HG02588 (cell line): ENCODE measurements around the gene ZNF483.
"Not testable (repeated sequence)": the region's sequence is repeated elsewhere in the genome, so short reads cannot be mapped to it uniquely, and the experiment has no call there.

Experiments
- ATAC-seq: cut with Tn5 transposase; IDR thresholded peaks from one replicate; pipeline ENCODE4 v1.9.1; 2021; ENCODE audit warnings: mild to moderate bottlenecking, moderate library complexity; ENCODE audit not compliant: unreplicated experiment

The ZNF483 gene

DNA sequence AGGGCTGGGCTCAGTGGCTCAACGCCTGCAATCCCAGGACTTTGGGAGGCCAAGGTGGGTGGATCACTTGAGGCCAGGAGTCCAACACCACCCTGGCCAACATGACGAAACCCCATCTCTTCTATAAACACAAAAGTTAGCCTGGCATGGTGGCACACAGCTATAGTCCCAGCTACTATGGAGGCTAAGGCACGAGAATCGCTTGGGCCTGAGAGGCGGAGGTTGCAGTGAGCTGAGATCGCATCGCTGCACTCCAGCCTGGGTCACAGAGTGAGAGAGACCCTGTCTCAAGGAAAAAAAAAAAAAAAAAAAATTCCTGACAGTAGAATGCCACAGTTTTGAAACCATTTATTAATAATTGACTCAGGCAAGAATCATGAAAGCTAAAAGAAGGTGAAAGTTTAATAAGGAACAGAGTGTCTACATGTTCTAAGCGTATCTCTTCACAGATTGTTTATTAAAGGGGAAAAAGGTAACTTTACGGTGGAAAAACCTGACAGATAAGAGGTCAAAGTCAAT lies 80.1 kb downstream of the ZNF483 start:
- ATAC-seq = no peak

DNA sequence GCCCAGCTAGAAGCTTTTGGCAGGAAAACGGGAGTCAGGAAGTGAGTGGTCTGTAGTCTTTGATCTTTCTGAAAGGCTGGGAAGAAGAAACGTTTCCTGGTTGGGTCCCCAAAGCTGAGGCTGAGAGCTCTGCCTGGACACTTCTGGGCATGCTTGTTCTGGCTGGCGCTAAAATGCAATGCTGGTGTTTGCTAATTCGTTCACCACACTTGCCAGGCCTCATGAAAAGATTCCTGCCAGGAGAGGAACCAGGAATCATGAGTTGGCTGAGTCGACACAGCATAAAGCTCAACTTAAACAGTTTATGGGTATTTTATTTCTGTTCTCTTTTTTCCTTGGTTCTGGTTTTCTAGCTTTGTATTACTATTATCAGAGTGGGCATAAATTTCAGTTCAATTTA lies 85.2 kb downstream of the ZNF483 start:
- no peak for ATAC-seq

DNA sequence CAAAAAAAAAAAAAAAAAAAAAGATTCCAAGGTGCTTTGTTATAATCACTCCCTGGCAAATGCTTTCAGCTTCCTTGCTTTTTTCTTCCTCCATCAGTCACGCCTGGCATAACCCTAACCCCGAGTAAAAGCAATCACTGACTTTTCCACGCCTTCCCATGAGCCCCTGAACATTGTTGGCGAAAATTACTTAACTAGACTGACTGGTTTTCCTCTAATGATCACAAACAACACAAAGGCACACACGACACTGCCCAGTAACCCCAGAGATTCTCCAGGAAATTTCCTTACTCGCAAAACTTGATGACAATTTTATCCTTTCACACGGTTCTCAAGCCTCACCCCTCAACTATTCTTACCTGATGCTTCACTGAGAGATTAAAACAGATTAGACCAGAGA lies 85.9 kb downstream of the ZNF483 start:
- no peak for ATAC-seq

DNA sequence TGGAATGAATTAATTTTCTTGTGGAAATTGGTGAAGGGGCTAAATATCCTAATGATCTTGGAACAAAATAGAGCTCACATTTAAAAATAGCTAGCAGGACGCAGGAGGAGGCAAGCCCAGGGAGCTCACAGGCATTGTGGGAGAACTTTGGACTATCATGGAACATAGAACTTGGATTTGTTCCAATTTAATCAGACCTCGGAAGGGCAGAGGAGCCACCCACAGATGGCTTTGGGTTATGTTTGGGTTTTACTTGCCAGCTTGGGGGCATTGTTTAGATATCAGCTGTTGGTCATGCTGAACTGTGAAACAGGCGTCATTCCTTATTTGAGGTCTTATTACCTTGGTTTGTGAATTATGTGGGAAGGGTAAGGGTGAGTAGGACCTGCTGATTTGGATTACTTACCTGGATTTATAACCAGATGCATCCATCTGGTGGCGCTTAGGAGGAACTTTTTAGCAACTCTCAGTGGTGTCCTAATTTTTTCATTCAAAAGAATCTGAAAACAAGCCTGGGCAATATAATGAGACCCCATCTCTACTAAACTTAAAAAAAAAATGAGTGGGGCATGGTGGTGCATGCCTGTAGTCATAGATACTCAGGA lies 88.6 kb downstream of the ZNF483 start:
- no peak for ATAC-seq

DNA sequence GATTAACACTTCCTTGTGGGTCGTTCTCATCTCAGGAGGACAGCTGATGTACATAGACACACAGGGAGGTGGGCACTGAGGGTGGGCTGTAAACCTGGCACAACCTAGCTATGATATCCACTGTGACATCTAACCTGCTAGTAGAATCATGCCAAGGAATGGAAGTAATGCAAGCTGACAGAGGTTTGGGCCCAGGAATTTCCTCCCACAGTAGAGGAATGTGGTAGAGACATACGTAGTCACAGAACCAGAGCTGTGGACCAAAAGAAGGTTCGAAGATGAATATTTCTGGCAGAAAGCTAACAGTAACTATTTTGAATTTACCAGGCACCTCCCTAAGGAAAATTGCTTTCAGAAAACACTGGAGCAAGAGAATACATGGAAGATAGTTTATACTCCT lies 90.9 kb downstream of the ZNF483 start:
- no peak for ATAC-seq

DNA sequence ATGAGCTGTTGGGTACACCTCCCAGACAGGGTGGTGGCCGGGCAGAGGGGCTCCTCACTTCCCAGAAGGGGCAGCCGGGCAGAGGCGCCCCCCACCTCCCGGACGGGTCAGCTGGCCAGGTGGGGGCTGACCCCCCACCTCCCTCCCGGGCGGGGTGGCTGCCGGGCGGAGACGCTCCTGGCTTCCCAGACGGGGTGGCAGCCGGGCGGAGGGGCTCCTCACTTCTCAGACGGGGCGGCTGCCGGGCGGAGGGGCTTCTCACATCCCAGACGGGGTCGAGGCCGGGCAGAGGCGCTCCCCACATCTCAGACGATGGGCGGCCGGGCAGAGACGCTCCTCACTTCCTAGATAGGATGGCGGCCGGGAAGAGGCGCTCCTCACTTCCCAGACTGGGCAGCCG lies 92.4 kb downstream of the ZNF483 start:
- ATAC-seq = not testable (repeated sequence)

DNA sequence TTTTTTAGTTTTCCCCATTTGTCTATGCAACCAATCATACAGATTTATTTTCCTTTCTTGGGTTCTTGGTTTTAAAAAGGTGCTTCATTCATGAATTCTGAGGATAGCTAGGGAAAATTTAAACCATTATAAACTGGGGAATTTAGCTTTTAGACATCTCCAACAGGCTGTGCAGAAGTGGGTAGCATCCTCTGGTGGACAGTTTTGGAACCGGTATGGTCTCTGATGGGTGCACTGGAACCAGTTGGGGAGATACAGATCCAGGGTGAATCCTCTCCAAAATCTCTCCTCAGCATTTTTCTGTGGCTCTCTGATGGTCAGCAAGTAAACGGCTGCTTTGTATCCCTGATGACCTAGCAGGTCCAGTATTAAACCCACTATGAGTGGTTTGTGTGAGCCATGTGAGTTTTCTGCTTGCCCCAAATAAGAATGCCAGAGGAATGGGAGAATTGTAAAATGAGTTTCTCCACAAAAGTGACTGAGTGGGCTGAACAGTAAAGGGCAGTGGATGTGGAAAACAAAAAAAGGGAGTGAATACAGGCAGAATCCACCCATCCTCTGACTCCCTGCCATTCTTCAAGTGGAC lies 97.0 kb downstream of the ZNF483 start:
- ATAC-seq = no peak

DNA sequence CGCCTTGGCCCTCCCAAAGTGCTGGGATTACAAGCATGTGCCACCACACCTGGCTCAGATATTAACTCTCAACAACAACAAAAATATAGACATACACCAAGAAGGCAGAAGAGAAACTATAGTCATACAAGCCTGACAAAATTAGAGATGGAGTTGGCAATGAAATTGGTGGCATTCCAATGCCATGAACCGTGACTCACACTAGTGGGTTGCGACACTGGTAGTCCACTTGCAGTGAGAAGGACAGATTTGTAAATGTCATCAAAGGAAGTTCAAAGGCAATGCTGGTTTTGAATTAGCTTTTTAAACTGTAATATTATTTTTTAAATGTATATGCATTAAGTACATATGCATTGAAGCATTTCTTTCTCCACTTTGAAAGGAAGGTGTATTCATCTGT lies 97.6 kb downstream of the ZNF483 start:
- no peak for ATAC-seq
